GM10266 (cell line): ENCODE measurements around the gene SFXN1.
A peak's percentile ranks its signal among the peaks of the same experiment; 100 is the strongest.
"Not testable (repeated sequence)": the region's sequence is repeated elsewhere in the genome, so short reads cannot be mapped to it uniquely, and the experiment has no call there.

Source experiments
- DNase-seq: peaks from one replicate; pipeline ENCODE4 v3.0.0; 2012; ENCODE audit errors: extremely low spot score
- CTCF ChIP-seq: IDR thresholded peaks from 2 replicates; pipeline ENCODE4 v1.5.1; 2012; ENCODE audit warnings: mild to moderate bottlenecking, low read depth; ENCODE audit not compliant: control insufficient read depth, insufficient read depth; ENCODE audit errors: missing control alignments

Gene SFXN1

DNA sequence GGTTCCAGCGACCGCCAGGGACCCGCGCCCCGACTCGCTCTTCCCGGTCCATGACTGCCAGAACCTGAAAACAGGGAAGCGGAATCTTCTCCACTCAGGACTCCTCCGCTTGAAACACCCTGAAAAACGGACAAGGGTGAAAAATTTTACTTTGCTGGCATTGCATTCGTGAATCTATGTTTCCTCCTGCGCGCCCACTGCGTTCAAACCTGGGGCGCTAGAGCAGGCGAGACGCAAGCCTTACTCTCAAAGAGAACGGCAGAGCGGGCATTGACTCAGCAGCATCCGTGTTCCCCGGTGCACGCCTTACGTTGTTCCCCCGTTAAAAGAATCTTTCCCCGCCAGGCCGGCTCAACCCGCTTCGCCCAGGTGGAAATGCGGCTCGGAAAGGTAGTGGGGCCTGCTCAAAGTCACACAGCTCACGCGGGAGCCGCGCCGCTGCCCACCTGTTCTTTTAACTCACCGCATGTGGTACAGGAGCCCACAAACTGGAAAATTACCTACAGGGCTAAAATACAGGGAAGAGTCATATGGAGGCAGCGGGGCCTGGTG lies 33.4 kb upstream of the SFXN1 start:
- DNase-seq, result no peak
- TF ChIP-seq CTCF, result no peak

DNA sequence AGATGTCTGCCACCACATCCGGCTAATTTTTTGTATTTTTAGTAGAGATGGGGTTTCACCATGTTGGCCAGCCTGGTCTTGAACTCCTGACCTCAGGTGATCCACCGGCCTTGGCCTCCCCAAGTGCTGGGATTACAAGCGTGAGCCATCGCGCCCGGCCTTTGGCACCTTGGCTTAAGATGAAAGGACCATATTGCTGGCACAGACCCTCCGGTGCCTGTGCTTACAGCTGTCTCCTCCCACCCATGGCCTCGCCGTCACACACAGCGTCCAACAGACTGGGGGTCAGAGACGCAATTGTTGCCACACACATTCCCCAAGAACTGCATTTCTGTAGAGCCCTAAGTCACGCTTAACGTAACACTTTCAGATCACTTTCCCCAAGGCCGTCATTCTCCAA lies 32.0 kb upstream of the SFXN1 start:
- DNase-seq, result not testable (repeated sequence)

- TF ChIP-seq CTCF, result no peak
- DNase-seq, result no peak
These were observed 30.8 kb upstream of the SFXN1 start for GRCh38 chr5:175447571-175447970.

DNA sequence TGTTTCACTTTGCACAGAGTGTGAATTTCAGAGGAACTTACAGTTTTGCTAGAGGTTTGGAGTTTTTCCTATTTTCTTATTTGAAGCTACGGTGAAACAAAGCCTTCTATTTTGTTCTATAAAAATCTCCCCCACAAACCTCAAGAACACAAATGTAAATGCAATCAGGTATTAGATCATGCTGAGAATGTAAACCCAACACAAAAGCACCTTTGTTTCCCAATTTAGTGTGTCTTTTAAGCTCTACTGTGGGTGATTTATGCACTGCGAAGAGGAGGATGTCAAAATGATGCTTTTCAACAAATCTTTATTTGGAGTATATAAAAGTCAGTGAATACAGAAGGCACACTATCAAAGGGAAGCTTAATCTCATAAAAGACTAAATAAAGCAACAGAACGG lies 30.1 kb upstream of the SFXN1 start:
- no peak for TF ChIP-seq CTCF
- DNase-seq, result no peak

DNA sequence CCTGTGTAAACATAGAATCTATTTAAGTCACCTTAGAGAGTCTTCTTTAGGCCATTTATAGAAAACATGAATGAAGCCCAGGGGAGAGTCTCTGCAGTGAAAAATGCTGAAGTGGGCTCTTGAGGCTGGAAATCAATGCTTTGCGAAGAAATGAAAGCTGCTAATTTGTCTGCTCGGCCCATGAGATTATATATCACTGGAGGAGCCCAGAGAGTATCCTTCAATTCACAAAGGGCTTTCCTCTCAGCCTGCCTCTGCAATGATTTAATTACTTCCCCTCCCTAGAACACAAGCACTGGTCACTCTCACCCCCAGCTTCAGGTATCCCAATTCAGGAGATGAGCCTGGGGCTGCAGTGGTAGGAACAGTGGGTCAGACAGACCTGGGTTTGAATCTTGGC lies 26.2 kb upstream of the SFXN1 start:
- no peak for TF ChIP-seq CTCF
- DNase-seq, result no peak

DNA sequence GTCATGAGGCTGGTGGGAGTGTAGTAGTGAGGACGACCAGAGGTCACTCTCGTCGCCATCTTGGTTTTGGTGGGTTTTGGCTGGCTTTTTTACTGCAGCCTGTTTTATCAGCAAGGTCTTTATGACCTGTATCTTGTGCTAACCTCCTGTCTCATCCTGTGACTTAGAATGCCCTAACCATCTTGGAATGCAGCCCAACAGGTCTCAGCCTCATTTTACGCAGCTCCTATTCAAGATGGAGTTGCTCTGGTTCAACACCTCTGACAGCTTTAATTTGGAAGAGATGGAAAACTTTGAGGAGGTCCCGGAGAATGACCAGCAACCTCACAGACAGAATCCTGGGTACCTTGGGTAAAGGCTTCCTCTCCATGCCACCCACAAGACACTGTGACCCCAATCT lies 24.0 kb upstream of the SFXN1 start:
- DNase-seq, result not testable (repeated sequence)

DNA sequence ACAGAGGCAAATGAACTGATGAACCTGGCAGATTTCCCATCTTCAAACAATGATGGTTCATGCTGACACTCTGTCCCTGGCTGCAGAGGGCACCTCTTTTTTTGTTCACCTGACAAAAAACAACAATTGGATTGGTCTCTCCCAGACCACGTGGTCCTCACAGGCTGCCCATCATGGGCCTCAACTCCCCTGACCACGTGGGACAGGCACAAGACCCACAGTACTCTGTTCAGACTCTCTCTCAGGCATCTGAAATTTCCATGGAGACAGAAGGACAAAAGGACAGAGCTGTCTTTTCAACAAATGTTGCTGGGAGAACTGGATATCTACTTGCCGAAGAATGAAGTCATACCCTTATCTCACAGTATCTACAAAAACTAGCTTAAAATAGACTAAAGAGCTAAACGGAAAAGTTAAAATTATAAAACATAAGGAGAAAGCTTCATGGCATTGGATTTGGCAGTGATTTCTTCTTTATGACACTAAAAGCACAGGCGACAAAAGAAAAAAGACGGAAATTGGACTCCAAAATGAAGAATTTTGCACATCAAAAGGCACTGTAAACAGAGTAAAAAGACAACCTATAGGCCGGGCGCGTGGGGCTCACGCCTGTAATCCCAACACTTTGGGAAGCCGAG lies 22.1 kb upstream of the SFXN1 start:
- DNase-seq, result no peak
- TF ChIP-seq CTCF, result no peak

DNA sequence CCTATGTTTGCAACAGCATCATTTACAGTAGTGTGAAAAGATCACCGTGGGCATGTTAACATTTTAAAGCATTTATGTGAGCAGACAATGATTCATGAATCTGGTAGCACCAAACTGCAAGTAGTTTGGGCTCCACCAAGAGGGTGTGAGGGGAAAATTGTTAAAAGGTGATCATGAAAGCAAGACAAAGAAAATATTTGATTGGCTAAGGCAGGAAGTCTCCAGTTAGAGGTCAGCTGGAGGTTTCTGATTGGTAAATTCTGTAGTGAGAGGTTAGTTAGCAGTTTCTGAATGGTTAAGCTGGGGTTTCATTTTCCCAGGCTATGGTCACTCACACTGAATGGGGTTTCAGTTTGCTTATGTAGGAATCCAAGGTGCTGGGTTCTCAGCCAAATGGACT lies 20.9 kb upstream of the SFXN1 start:
- peak; percentile 8 for TF ChIP-seq CTCF
- no peak for DNase-seq

DNA sequence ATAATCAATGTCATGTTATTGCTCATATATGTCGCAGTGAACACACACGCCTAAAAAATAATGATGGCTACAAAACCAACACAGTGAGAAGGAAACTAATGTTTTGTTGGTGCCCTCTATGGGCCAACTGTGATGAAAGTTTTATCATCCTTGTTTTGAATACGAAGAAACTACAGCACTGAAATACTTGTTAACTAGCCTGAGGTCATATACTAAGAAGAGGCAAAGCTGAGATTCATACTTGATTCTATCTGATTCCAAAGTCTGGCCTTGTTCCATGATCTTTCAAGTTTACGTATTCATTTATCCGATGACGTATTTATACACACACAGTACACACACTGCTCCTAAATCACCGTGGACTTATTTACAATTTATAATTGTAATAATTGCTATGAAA lies 18.2 kb upstream of the SFXN1 start:
- TF ChIP-seq CTCF, result peak; percentile 40
- DNase-seq, result no peak
